GM12872 (cell line): ENCODE results near the gene FCHO2.

Experiments used
- TF ChIP-seq, protein P1 (sequence below): IDR thresholded peaks from 3 replicates; pipeline ENCODE4 v1.5.1; 2011; ENCODE audit warnings: low read depth, mild to moderate bottlenecking, low read length, moderate library complexity; ENCODE audit not compliant: insufficient read depth

FCHO2 gene

DNA sequence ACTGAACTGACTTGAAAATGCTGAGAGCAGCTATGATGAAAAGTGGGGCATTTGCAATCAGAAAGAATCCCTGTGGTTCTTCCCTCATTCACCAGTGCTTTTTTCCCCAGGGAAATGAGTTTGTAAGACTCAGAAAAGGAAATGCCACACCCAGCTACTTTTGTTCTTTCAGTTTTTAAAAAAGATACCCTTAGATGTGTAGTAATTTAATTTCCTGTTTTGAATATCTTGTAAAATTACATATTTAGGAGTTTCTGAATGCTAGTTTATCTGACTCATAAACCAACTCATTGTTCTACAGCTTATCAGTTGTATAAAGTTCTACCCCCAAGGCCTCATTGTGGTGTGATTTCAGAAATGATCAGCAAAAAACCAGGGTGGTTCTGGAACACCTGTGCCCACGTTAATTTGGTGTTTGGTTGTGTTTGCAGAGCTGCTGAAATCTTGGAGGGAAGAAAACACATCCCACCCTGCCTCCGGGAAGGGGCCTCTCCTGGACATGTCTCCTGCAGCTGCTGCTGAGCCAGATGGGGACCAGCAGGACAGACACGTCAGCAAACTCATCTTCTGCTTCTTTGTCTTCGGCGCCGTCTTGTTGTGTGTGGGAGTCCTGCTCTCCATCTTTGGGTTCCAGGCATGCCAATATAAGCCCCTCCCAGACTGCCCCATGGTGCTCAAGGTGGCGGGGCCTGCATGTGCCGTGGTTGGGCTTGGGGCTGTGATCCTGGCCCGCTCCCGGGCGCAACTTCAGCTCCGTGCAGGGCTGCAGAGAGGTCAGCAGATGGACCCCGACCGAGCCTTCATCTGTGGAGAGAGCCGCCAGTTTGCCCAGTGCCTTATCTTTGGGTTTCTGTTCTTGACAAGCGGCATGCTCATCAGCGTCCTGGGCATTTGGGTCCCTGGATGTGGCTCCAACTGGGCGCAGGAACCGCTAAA lies 167.3 kb downstream of the FCHO2 start:
- TF ChIP-seq, protein P1, sequence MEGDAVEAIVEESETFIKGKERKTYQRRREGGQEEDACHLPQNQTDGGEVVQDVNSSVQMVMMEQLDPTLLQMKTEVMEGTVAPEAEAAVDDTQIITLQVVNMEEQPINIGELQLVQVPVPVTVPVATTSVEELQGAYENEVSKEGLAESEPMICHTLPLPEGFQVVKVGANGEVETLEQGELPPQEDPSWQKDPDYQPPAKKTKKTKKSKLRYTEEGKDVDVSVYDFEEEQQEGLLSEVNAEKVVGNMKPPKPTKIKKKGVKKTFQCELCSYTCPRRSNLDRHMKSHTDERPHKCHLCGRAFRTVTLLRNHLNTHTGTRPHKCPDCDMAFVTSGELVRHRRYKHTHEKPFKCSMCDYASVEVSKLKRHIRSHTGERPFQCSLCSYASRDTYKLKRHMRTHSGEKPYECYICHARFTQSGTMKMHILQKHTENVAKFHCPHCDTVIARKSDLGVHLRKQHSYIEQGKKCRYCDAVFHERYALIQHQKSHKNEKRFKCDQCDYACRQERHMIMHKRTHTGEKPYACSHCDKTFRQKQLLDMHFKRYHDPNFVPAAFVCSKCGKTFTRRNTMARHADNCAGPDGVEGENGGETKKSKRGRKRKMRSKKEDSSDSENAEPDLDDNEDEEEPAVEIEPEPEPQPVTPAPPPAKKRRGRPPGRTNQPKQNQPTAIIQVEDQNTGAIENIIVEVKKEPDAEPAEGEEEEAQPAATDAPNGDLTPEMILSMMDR = no peak

DNA sequence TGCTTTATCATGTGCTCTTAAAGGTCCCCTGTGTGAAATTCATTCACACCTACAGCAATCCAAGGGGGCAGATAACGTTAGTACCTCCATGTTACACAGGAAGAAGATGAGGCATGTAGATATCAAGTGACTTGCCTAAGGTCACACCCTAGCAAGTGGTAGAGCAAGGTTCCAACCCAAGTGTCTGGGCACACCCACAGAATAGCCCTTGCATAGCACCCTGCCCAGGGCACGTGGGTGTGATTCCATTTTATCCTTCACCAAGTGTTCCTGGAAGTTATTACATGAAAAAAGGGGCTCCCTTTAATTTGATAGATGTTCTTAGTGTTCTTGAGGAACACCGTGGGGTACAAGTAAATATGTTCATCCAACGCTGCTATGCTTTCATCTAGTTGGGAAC lies 169.4 kb downstream of the FCHO2 start:
- TF ChIP-seq, protein P1 = no peak

DNA sequence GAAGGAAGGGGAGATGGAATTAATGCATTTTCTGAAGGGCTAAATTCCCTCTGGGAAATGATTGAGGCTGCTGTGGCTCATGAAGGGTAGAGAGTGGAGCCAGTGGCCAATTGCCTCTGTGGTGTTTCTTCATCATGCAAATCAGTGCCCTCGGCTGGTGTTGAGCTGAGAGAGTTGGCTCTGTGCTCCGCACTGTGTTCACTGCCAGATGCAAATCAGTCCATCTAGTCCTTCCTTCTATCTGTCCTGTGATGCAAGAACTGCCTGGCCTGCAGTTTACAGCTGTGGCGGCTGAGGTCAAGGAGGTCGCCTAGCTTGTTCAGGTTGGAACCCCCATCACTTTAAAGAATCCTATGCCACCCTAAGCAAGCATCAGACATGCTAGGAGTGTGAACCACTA lies 170.5 kb downstream of the FCHO2 start:
- TF ChIP-seq, protein P1 = no peak

DNA sequence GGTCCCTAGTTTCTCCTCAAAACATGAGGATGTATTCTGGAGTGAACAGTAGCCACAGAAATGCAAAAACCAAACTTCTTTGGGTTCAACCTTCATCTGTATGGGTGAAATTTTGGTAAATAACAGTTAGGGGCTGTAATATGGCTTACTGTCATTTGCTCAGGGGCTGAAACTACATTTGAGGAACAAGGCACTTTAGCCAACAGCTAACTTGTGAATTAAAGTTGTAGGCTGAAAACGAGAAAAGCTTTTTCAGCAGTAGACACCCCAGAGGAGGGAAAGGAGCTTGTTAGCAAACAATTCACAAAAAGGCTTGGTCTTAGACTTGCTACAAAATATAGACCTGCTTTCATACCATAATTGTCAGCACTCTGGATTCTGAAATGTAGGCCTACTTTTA lies 171.1 kb downstream of the FCHO2 start:
- TF ChIP-seq, protein P1 = no peak

DNA sequence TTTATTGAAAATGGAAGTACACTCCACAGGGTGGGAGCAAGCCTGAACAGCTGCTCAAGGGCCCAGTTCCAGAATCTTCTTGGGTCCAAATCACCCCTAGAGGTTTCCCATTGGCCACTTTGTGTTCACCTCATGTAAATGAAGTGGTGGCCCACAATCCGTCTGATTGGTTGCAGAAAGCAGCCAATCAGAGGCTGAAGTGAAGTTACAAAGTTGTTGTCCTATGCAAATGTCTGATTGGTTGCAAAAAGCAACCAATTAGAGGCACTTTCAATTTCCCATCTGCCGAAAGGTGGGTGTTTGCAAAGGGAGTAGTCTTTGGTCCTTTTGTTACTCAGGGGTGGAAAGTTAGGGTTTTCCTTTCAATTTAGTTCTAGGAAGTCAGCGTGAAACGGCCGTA lies 173.3 kb downstream of the FCHO2 start:
- TF ChIP-seq, protein P1 = no peak

DNA sequence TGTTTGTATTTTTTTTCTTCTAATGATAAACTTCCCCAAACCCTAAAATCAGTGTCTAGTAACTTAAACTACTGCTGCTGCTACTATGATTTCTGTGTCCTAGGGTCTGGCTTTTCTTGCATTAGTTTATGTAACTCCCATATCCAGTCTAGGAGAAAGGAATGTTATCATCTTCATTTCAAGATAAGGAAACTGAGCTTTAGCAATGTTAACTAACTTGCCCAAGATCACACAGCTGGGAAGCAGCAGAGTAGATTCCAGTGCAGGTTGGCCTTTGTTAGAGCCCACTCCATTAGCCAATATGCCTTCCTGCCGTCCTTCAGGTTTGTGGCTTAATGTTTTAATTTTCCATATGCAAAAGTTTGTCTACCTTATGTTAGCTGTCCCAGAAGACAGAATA lies 175.0 kb downstream of the FCHO2 start:
- TF ChIP-seq, protein P1 = no peak

DNA sequence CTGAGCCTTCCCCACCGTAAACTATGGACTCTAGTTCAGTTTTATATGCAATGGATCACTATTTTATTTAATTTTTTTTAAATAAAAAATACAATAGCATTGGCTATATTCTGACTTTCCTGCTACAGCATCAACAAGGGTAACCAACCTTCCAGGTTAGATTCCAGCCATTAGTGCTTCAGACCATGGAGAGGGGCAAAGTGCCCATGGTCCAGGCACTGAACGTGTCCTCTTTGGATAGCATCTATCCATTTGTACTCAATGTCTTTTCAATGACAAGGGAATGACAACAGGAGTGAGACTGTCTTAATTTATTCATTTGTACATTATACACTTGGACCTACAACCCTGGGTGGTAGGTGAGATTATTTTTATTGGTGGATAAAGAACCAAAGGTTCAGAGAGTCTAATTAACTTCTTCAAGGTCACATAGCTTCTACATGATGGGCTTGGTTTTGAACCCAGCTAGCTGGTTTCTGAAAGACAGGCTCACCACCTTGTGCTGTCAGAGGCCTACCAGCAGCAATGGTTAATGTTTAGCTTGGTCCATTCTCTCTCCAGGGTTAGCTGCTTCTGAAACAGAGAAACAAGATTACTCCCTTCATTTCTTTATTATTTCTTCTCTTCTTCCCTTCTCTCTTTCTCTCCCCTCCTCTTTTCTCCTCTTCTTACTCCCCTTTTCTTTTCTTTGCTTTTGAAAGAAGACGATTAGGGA lies 176.0 kb downstream of the FCHO2 start:
- TF ChIP-seq, protein P1 = no peak
